GM23248 (cell line): ENCODE data around the gene COX5B. TPM values are rescaled to one million over a fixed set of nuclear protein-coding genes. Genes with fewer than 3 reads are reported as not detected.

Source experiments
- DNase-seq: peaks from one replicate; pipeline ENCODE4 v3.0.0-alpha.2; 2015
- H2AFZ ChIP-seq: fragments of 200-600 bp; sonication (generic); 2 replicates; pipeline ENCODE4 v1.6.1; 2016; ENCODE audit warnings: antibody characterized with exemption
- H3F3A ChIP-seq: fragments of 200-600 bp; sonication (generic); 2 replicates; pipeline ENCODE4 v1.6.1; 2016; ENCODE audit warnings: mild to moderate bottlenecking, antibody characterized with exemption, mixed run types; ENCODE audit not compliant: insufficient read depth
- H3K27ac ChIP-seq: fragments of 200-600 bp; sonication (generic); 2 replicates; pipeline ENCODE4 v1.5.1; 2016; ENCODE audit warnings: mild to moderate bottlenecking
- H3K27me3 ChIP-seq: fragments of 200-600 bp; sonication (generic); replicated peaks from 2 replicates; pipeline ENCODE4 v1.6.1; 2016; ENCODE audit warnings: mild to moderate bottlenecking; ENCODE audit not compliant: insufficient read depth
- H3K36me3 ChIP-seq: fragments of 200-600 bp; sonication (generic); 2 replicates; pipeline ENCODE4 v1.6.1; 2016; ENCODE audit warnings: low read depth, mild to moderate bottlenecking
- H3K4me1 ChIP-seq: fragments of 200-600 bp; sonication (generic); 2 replicates; pipeline ENCODE4 v1.6.1; 2016; ENCODE audit warnings: mild to moderate bottlenecking; ENCODE audit not compliant: insufficient read depth
- H3K4me2 ChIP-seq: fragments of 200-600 bp; sonication (generic); one replicate; pipeline ENCODE4 v1.6.1; 2016; ENCODE audit warnings: mild to moderate bottlenecking; ENCODE audit not compliant: unreplicated experiment
- H3K4me3 ChIP-seq: fragments of 200-600 bp; sonication (generic); 2 replicates; pipeline ENCODE4 v1.5.1; 2016; ENCODE audit warnings: mild to moderate bottlenecking
- H3K79me2 ChIP-seq: fragments of 200-600 bp; sonication (generic); 2 replicates; pipeline ENCODE4 v1.6.1; 2016; ENCODE audit warnings: mild to moderate bottlenecking; ENCODE audit not compliant: insufficient read depth
- H3K9ac ChIP-seq: fragments of 200-600 bp; sonication (generic); 2 replicates; pipeline ENCODE4 v1.6.1; 2016; ENCODE audit warnings: mild to moderate bottlenecking
- H3K9me2 ChIP-seq: fragments of 200-600 bp; sonication (generic); 2 replicates; pipeline ENCODE4 v1.6.1; 2016; ENCODE audit warnings: mixed run types, mild to moderate bottlenecking, moderate library complexity; ENCODE audit not compliant: insufficient read depth
- H3K9me3 ChIP-seq: fragments of 200-600 bp; sonication (generic); one replicate; pipeline ENCODE4 v1.6.1; 2017; ENCODE audit warnings: low read depth
- H4K20me1 ChIP-seq: fragments of 200-600 bp; sonication (generic); 2 replicates; pipeline ENCODE4 v1.6.0; 2016; ENCODE audit not compliant: insufficient read depth
- EZH2 ChIP-seq: fragments of 200-600 bp; sonication (generic); IDR thresholded peaks from 2 replicates; pipeline ENCODE4 v1.6.1; 2018; ENCODE audit warnings: antibody characterized with exemption, mild to moderate bottlenecking; ENCODE audit not compliant: insufficient read depth, poor library complexity, severe bottlenecking
- EZH2phosphoT487 ChIP-seq: fragments of 200-600 bp; sonication (generic); IDR thresholded peaks from 2 replicates; pipeline ENCODE4 v1.6.1; 2018; ENCODE audit warnings: antibody characterized with exemption, moderate library complexity, mild to moderate bottlenecking, low read depth; ENCODE audit not compliant: insufficient read depth
- WGBS, 2 experiments: methylation state at CpG; one replicate each; pipeline ENCODE4 v1.1.6; 2015 to 2017; ENCODE audit warnings: low lambda C conversion rate in 2 of 2, low coverage in 1 of 2; ENCODE audit errors: missing lambda C conversion rate in 2 of 2; 5-methylcytosine and 5-hydroxymethylcytosine counted together
- in situ Hi-C: fragments of 300-500 bp; cut with MboI; formaldehyde crosslinking; loops from 2 replicates; pipeline ENCODE4 v1.15.0; 2020
- polyA plus RNA-seq: library from polyadenylated mRNA; unstranded; fragments of >200 nt; fragmentation: Nextera tagmentation; extraction: Ambion mirVana; gene quantifications from 2 replicates; pipeline ENCODE4 v1.2.1, GENCODE V29; 2016
- small RNA-seq: library from RNA; depleted of rRNA; stranded (forward); fragments of <200 nt; gene quantifications from one replicate; pipeline ENCODE3, GENCODE V24; 2014; ENCODE audit warnings: low read depth, low replicate concordance
- total RNA-seq: library from RNA; depleted of rRNA; stranded (reverse); fragments of >200 nt; shearing (Covaris generic); gene quantifications from 2 replicates; pipeline ENCODE4 v1.2.3, GENCODE V29; 2014; rRNA removed

The COX5B gene
- total and polyA plus RNA-seq, 2 experiments from 2014 or later: 211 to 315 TPM

DNA sequence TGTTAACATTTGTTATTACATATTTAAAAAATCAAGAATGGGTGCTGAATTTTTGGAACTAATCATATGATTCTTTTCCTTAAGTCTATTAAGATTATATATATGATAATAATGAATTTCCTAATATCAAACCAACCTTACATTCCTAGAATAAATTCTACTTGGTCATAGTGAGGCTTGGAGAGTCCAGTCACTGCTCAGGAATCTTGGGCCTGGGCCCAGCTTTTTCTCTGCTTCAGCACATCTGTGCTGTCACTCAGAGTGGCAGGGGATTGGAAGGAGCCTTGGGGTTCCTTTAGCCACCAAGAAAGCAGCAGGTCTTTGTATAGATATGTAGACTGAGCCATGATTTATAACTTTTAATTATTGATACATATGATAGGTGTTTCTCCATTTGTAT is 47.6 kb downstream of the COX5B start:
- in situ Hi-C loops: loop anchor here (10.0 kb wide), 1 partner anchor 99 kb away; no protein-coding TSS in a partner anchor
- DNase-seq: peak; percentile 16
- no peak overlapping the region for H3K4me3 ChIP-seq
- H3K36me3 ChIP-seq: no peaks in the 10 kb centered on the region
- H3F3A ChIP-seq: no peaks in the 10 kb centered on the region
- no peaks in the 10 kb centered on the region for H3K4me1 ChIP-seq
- H3K27ac ChIP-seq: no peak overlapping the region
- H4K20me1 ChIP-seq: no peaks in the 10 kb centered on the region
- no peaks in the 10 kb centered on the region for H3K9me2 ChIP-seq
- H3K9ac ChIP-seq: no peak overlapping the region
- H2AFZ ChIP-seq: no peak overlapping the region
- H3K79me2 ChIP-seq: no peaks in the 10 kb centered on the region
- no peaks in the 10 kb centered on the region for H3K27me3 ChIP-seq
- H3K9me3 ChIP-seq: no peaks in the 10 kb centered on the region
- TF ChIP-seq EZH2phosphoT487 (no peak), EZH2 (no peak)
- H3K4me2 ChIP-seq: no peak overlapping the region

GRCh38 chr2:97695744-97696143 is 49.9 kb downstream of the COX5B start:
- Histone ChIP-seq H3K36me3 (no peaks in the 10 kb centered on the region), H3K9me2 (no peaks in the 10 kb centered on the region), H3K4me3 (no peak overlapping the region), H4K20me1 (no peaks in the 10 kb centered on the region), H3K27me3 (no peaks in the 10 kb centered on the region), H3K27ac (no peak overlapping the region), H3K9me3 (no peaks in the 10 kb centered on the region), H2AFZ (no peak overlapping the region), H3K4me1 (no peaks in the 10 kb centered on the region), H3K4me2 (no peak overlapping the region), H3K9ac (no peak overlapping the region), H3F3A (no peaks in the 10 kb centered on the region), H3K79me2 (no peaks in the 10 kb centered on the region)
- TF ChIP-seq EZH2phosphoT487 (no peak), EZH2 (no peak)
- no peak for DNase-seq
- 62 to 71% methylated on average over 5 of the region's 5 CpGs for WGBS, 2 experiments
- in situ Hi-C loops: loop anchor here (10.0 kb wide), 1 partner anchor 101 kb away; no protein-coding TSS in a partner anchor

GRCh38 chr2:97697252-97698235 is 51.7 kb downstream of the COX5B start:
- no peaks in the 10 kb centered on the region for H3K9me2 ChIP-seq
- H4K20me1 ChIP-seq: no peaks in the 10 kb centered on the region
- peak overlapping the region; percentile 60 for H3K4me2 ChIP-seq
- 22% methylated on average over 14 of the region's 14 CpGs for WGBS, 2 experiments
- TF ChIP-seq EZH2 (no peak), EZH2phosphoT487 (no peak)
- H3K4me3 ChIP-seq: peak overlapping the region; percentile 47
- H2AFZ ChIP-seq: peak overlapping the region; percentile 57
- in situ Hi-C loops: loop anchor here (10.0 kb wide), 1 partner anchor 103 kb away; no protein-coding TSS in a partner anchor
- no peaks in the 10 kb centered on the region for H3K79me2 ChIP-seq
- H3K9me3 ChIP-seq: no peaks in the 10 kb centered on the region
- no peaks in the 10 kb centered on the region for H3F3A ChIP-seq
- peak; percentile 81 for DNase-seq
- no peaks in the 10 kb centered on the region for H3K4me1 ChIP-seq
- no peaks in the 10 kb centered on the region for H3K27me3 ChIP-seq
- peak overlapping the region; percentile 46 for H3K9ac ChIP-seq
- no peak overlapping the region for H3K27ac ChIP-seq
- no peaks in the 10 kb centered on the region for H3K36me3 ChIP-seq

Small RNAs within 50 kb of the gene (small RNA-seq; reads per million reads assigned to genes)
- gene RNU4-8P: 0.43 reads per million

Other genes starting within 250 kb of the COX5B start
- 5.4 and 15.7 TPM in 2 replicates for gene ANKRD36B, start 56.2 kb upstream of the COX5B start, total RNA-seq
- 6.2 and 9.8 TPM in 2 replicates for gene ANKRD36B, start 56.2 kb upstream of the COX5B start, polyA plus RNA-seq
- gene ACTR1B, start 18.0 kb downstream of the COX5B start, total RNA-seq: 63.6 and 65.8 TPM in 2 replicates
- 53.4 and 55.9 TPM in 2 replicates for gene ACTR1B, start 18.0 kb downstream of the COX5B start, polyA plus RNA-seq
- 1.2 and 3.4 TPM in 2 replicates for gene C2orf92, start 23.7 kb downstream of the COX5B start, total RNA-seq
- 1.1 and 1.3 TPM in 2 replicates for gene C2orf92, start 23.7 kb downstream of the COX5B start, polyA plus RNA-seq
- not detected in 2 replicates for gene ZAP70, start 67.5 kb downstream of the COX5B start, total RNA-seq
- not detected in 2 replicates for gene ZAP70, start 67.5 kb downstream of the COX5B start, polyA plus RNA-seq